Germinal center (tissue), 1 donor: ENCODE measurements around the gene DICER1.

ENCODE experiments used
- DNase-seq: peaks from one replicate; pipeline ENCODE4 v3.0.0; 2012; ENCODE audit warnings: mixed read lengths, low spot score

Gene DICER1

GRCh38 chr14:95125915-95126314, 31.4 kb downstream of the DICER1 start:
- DNase-seq, result no peak

GRCh38 chr14:95125221-95125620, 32.1 kb downstream of the DICER1 start:
- DNase-seq, result no peak

GRCh38 chr14:95123891-95124579, 33.3 kb downstream of the DICER1 start:
- no peak for DNase-seq

GRCh38 chr14:95122621-95122945, 34.7 kb downstream of the DICER1 start:
- DNase-seq, result no peak

GRCh38 chr14:95121911-95122620, 35.3 kb downstream of the DICER1 start:
- no peak for DNase-seq

- DNase-seq, result no peak
Observed at GRCh38 chr14:95119336-95119735, 38.0 kb downstream of the DICER1 start.

GRCh38 chr14:95117937-95118721, 39.2 kb downstream of the DICER1 start:
- no peak for DNase-seq

GRCh38 chr14:95113476-95113875, 43.9 kb downstream of the DICER1 start:
- no peak for DNase-seq

GRCh38 chr14:95111507-95112164, 45.7 kb downstream of the DICER1 start:
- DNase-seq, result no peak

- DNase-seq, result no peak
Observed at GRCh38 chr14:95110178-95110577, 47.2 kb downstream of the DICER1 start.

GRCh38 chr14:95107711-95108110, 49.6 kb downstream of the DICER1 start:
- no peak for DNase-seq

GRCh38 chr14:95106971-95107370, 50.4 kb downstream of the DICER1 start:
- no peak for DNase-seq

- no peak for DNase-seq
Observed at GRCh38 chr14:95104911-95105310, 52.4 kb downstream of the DICER1 start.

GRCh38 chr14:95102680-95103044, 54.7 kb downstream of the DICER1 start:
- DNase-seq, result no peak

- no peak for DNase-seq
Observed at GRCh38 chr14:95101736-95102679, 55.3 kb downstream of the DICER1 start.

- DNase-seq, result no peak
Observed at GRCh38 chr14:95098984-95099599, 58.2 kb downstream of the DICER1 start.

GRCh38 chr14:95097385-95097784, 59.9 kb downstream of the DICER1 start:
- no peak for DNase-seq

- DNase-seq, result no peak
Observed at GRCh38 chr14:95096476-95096875, 60.9 kb downstream of the DICER1 start.

- DNase-seq, result no peak
Observed at GRCh38 chr14:95095996-95096395, 61.3 kb downstream of the DICER1 start.

GRCh38 chr14:95092723-95093122, 64.6 kb downstream of the DICER1 start:
- no peak for DNase-seq

GRCh38 chr14:95091581-95091980, 65.7 kb downstream of the DICER1 start:
- no peak for DNase-seq
